ENCODE measurements around the gene GPR155.

DNA sequence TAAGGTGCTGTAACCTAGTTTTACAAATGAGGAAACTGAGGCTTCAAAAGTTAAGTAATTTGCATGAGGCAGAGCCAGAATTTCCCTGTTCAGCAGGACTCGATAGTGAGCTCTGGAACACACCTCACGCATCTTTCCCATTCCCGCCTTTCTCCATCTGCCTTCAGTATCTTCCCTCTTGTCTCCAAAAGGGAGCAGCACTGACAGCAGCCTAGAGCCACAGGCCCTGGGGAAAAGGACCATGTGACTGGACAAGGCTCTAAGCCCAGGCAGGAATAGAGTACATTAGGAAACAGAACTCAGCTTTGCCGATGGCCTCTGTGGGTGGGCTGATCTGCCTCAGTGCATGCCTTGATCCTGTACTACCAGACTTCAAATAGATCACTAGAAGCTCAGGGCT is 21.5 kb downstream of the GPR155 start:
- TF ChIP-seq, protein P1, sequence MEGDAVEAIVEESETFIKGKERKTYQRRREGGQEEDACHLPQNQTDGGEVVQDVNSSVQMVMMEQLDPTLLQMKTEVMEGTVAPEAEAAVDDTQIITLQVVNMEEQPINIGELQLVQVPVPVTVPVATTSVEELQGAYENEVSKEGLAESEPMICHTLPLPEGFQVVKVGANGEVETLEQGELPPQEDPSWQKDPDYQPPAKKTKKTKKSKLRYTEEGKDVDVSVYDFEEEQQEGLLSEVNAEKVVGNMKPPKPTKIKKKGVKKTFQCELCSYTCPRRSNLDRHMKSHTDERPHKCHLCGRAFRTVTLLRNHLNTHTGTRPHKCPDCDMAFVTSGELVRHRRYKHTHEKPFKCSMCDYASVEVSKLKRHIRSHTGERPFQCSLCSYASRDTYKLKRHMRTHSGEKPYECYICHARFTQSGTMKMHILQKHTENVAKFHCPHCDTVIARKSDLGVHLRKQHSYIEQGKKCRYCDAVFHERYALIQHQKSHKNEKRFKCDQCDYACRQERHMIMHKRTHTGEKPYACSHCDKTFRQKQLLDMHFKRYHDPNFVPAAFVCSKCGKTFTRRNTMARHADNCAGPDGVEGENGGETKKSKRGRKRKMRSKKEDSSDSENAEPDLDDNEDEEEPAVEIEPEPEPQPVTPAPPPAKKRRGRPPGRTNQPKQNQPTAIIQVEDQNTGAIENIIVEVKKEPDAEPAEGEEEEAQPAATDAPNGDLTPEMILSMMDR (conservative IDR thresholded peaks at IDR 0.05) = no peak
- TF ChIP-seq EZH2 (IDR thresholded peaks at IDR 0.05; ENCODE audit: low read depth) = no peak

Measured in PC-9 (cell line).